Measurements from ENCODE around the gene FDPS.
"Not testable (repeated sequence)": the region's sequence is repeated elsewhere in the genome, so short reads cannot be mapped to it uniquely, and the experiment has no call there.

FDPS gene

DNA sequence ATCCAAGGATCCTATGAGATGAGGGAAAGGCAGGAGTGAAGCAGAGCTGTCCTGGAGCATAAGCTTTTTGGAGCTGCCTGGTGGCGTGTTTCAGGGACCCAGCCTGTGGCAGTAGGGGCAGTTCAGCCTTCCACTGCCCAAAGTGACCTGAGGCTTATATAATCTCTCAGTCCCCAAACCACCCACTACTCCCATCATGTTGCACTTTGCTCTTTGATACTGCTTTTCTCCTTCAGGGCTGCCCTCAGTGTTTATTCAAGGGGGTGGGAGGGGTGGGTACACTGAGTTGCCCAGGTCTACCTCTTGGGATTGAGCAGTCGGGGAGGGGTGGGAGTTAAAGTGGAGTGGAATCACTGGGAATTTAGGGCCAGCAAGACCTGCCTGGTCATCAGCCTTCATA is 22.1 kb upstream of the FDPS start:
- no peak for DNase-seq (ENCODE audit: insufficient read length, low spot score)
- no peak for FAIRE-seq

GRCh38 chr1:155287987-155288543 is 20.6 kb upstream of the FDPS start:
- DNase-seq (ENCODE audit: insufficient read length, low spot score) (no peak), FAIRE-seq (no peak)
- TF ChIP-seq, protein P1, sequence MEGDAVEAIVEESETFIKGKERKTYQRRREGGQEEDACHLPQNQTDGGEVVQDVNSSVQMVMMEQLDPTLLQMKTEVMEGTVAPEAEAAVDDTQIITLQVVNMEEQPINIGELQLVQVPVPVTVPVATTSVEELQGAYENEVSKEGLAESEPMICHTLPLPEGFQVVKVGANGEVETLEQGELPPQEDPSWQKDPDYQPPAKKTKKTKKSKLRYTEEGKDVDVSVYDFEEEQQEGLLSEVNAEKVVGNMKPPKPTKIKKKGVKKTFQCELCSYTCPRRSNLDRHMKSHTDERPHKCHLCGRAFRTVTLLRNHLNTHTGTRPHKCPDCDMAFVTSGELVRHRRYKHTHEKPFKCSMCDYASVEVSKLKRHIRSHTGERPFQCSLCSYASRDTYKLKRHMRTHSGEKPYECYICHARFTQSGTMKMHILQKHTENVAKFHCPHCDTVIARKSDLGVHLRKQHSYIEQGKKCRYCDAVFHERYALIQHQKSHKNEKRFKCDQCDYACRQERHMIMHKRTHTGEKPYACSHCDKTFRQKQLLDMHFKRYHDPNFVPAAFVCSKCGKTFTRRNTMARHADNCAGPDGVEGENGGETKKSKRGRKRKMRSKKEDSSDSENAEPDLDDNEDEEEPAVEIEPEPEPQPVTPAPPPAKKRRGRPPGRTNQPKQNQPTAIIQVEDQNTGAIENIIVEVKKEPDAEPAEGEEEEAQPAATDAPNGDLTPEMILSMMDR (IDR thresholded peaks at IDR 0.05; ENCODE audit: insufficient read depth, missing control alignments): no peak

More for the DNA sequence above, 22.1 kb upstream of the FDPS start:
- TF ChIP-seq, protein P1 (IDR thresholded peaks at IDR 0.05; ENCODE audit: insufficient read depth, missing control alignments): no peak

GRCh38 chr1:155291006-155291405 is 17.7 kb upstream of the FDPS start:
- not testable (repeated sequence) for DNase-seq (ENCODE audit: insufficient read length, low spot score); FAIRE-seq

- FAIRE-seq: no peak
- no peak for DNase-seq (ENCODE audit: insufficient read length, low spot score)
- TF ChIP-seq, protein P1 (IDR thresholded peaks at IDR 0.05; ENCODE audit: insufficient read depth, missing control alignments): no peak
These were observed 15.4 kb upstream of the FDPS start for GRCh38 chr1:155293086-155293749.

GRCh38 chr1:155294520-155295182 is 14.0 kb upstream of the FDPS start:
- no peak for DNase-seq (ENCODE audit: insufficient read length, low spot score)
- TF ChIP-seq, protein P1 (IDR thresholded peaks at IDR 0.05; ENCODE audit: insufficient read depth, missing control alignments): no peak
- FAIRE-seq: no peak

GRCh38 chr1:155295183-155295941 is 13.3 kb upstream of the FDPS start:
- FAIRE-seq (no peak), DNase-seq (ENCODE audit: insufficient read length, low spot score) (no peak)
- TF ChIP-seq, protein P1 (IDR thresholded peaks at IDR 0.05; ENCODE audit: insufficient read depth, missing control alignments): no peak

- DNase-seq (ENCODE audit: insufficient read length, low spot score): no peak
- TF ChIP-seq, protein P1 (IDR thresholded peaks at IDR 0.05; ENCODE audit: insufficient read depth, missing control alignments): no peak
- no peak for FAIRE-seq
These were observed 12.8 kb upstream of the FDPS start for GRCh38 chr1:155295942-155296267.
